Measurements from ENCODE around the gene RNASE1.
"Not testable (repeated sequence)": the region's sequence is repeated elsewhere in the genome, so short reads cannot be mapped to it uniquely, and the experiment has no call there.

RNASE1 gene

GRCh38 chr14:20772650-20773049 lies 30.0 kb downstream of the RNASE1 start:
- DNase-seq (ENCODE audit: low read depth): no peak

- DNase-seq (ENCODE audit: low read depth): no peak
These were observed 33.2 kb downstream of the RNASE1 start for GRCh38 chr14:20769421-20769820.

- DNase-seq (ENCODE audit: low read depth): no peak
These were observed 34.1 kb downstream of the RNASE1 start for GRCh38 chr14:20768593-20768892.

- DNase-seq (ENCODE audit: low read depth): no peak
These were observed 41.7 kb downstream of the RNASE1 start for GRCh38 chr14:20760950-20761349.

GRCh38 chr14:20759465-20759864 lies 43.2 kb downstream of the RNASE1 start:
- DNase-seq (ENCODE audit: low read depth): not testable (repeated sequence)

- no peak for DNase-seq (ENCODE audit: low read depth)
These were observed 44.7 kb downstream of the RNASE1 start for GRCh38 chr14:20757965-20758364.

GRCh38 chr14:20755037-20755436 lies 47.6 kb downstream of the RNASE1 start:
- no peak for DNase-seq (ENCODE audit: low read depth)

GRCh38 chr14:20754308-20754707 lies 48.3 kb downstream of the RNASE1 start:
- no peak for DNase-seq (ENCODE audit: low read depth)

GRCh38 chr14:20751963-20752562 lies 50.6 kb downstream of the RNASE1 start:
- DNase-seq (ENCODE audit: low read depth): no peak
